ENCODE results near the gene CDKAL1.

CDKAL1 gene

GRCh38 chr6:21082091-21082490 is 547.8 kb downstream of the CDKAL1 start:
- Histone ChIP-seq H4K8ac (ENCODE audit: low read depth, low read length) (no peak overlapping the region), H3K4me1 (ENCODE audit: control insufficient read depth in 2 of 2, insufficient read depth in 1 of 2, low read depth in 1 of 2, low read length in 2 of 2) (peaks cover 0 to 1% of the 10 kb centered on the region in 2 donors), H3K4ac (ENCODE audit: low read length) (no peak overlapping the region), H4K91ac (ENCODE audit: low read depth, low read length, poor library complexity) (no peak overlapping the region), H2AK5ac (ENCODE audit: low read depth, low read length) (no peak overlapping the region), H2BK12ac (ENCODE audit: low read length) (no peak overlapping the region), H3K14ac (ENCODE audit: low read length) (no peak overlapping the region), H2BK5ac (ENCODE audit: low read length) (no peak overlapping the region), H3K79me1 (ENCODE audit: low read depth, low read length) (no peaks in the 10 kb centered on the region), H3K36me3 (replicated peaks in 1 of 2; ENCODE audit: control insufficient read depth in 2 of 2, insufficient read depth in 2 of 2, low read length in 2 of 2) (no peaks in the 10 kb centered on the region), H3K4me3 (ENCODE audit: low read length in 2 of 2) (no peak overlapping the region), H2BK15ac (ENCODE audit: low read length) (no peak overlapping the region), H2BK120ac (ENCODE audit: low read depth, low read length) (no peak overlapping the region), H3K9me3 (replicated peaks in 1 of 2; ENCODE audit: control insufficient read depth in 2 of 2, insufficient read depth in 1 of 2, low read depth in 1 of 2, low read length in 2 of 2) (no peaks in the 10 kb centered on the region), H3K18ac (ENCODE audit: low read length) (no peak overlapping the region), H3K9ac (ENCODE audit: low read depth, low read length, poor library complexity) (no peak overlapping the region), H3K27me3 (ENCODE audit: control insufficient read depth in 3 of 3, insufficient read depth in 3 of 3, low read depth in 1 of 3, low read length in 3 of 3) (no peaks in the 10 kb centered on the region), H3K23ac (ENCODE audit: low read depth, low read length, poor library complexity) (no peak overlapping the region), H3K27ac (replicated peaks; ENCODE audit: low read length) (no peak overlapping the region), H2AFZ (ENCODE audit: low read length) (no peak overlapping the region), H3K4me2 (ENCODE audit: insufficient read depth, low read length, poor library complexity, severe bottlenecking) (no peak overlapping the region)
- DNase-seq (ENCODE audit: low spot score): no peak

GRCh38 chr6:21083708-21084107 is 549.5 kb downstream of the CDKAL1 start:
- Histone ChIP-seq H3K4me2 (ENCODE audit: insufficient read depth, low read length, poor library complexity, severe bottlenecking) (no peak overlapping the region), H2BK15ac (ENCODE audit: low read length) (no peak overlapping the region), H2AFZ (ENCODE audit: low read length) (no peak overlapping the region), H3K9me3 (replicated peaks in 1 of 2; ENCODE audit: control insufficient read depth in 2 of 2, insufficient read depth in 1 of 2, low read depth in 1 of 2, low read length in 2 of 2) (no peaks in the 10 kb centered on the region), H3K4ac (ENCODE audit: low read length) (no peak overlapping the region), H4K91ac (ENCODE audit: low read depth, low read length, poor library complexity) (no peak overlapping the region), H3K36me3 (replicated peaks in 1 of 2; ENCODE audit: control insufficient read depth in 2 of 2, insufficient read depth in 2 of 2, low read length in 2 of 2) (no peaks in the 10 kb centered on the region), H2BK12ac (ENCODE audit: low read length) (no peak overlapping the region), H3K27me3 (ENCODE audit: control insufficient read depth in 3 of 3, insufficient read depth in 3 of 3, low read depth in 1 of 3, low read length in 3 of 3) (no peaks in the 10 kb centered on the region), H3K27ac (replicated peaks; ENCODE audit: low read length) (no peak overlapping the region), H3K79me1 (ENCODE audit: low read depth, low read length) (no peaks in the 10 kb centered on the region), H2BK5ac (ENCODE audit: low read length) (no peak overlapping the region), H3K23ac (ENCODE audit: low read depth, low read length, poor library complexity) (no peak overlapping the region), H3K9ac (ENCODE audit: low read depth, low read length, poor library complexity) (no peak overlapping the region), H3K4me3 (ENCODE audit: low read length in 2 of 2) (no peak overlapping the region), H3K18ac (ENCODE audit: low read length) (no peak overlapping the region), H2AK5ac (ENCODE audit: low read depth, low read length) (no peak overlapping the region), H3K14ac (ENCODE audit: low read length) (no peak overlapping the region), H4K8ac (ENCODE audit: low read depth, low read length) (no peak overlapping the region), H2BK120ac (ENCODE audit: low read depth, low read length) (no peak overlapping the region), H3K4me1 (ENCODE audit: control insufficient read depth in 2 of 2, insufficient read depth in 1 of 2, low read depth in 1 of 2, low read length in 2 of 2) (no peaks in the 10 kb centered on the region)
- no peak for DNase-seq (ENCODE audit: low spot score)
- WGBS, 2 donors (ENCODE audit: extremely low coverage in 2 of 2, insufficient read length in 2 of 2, insufficient replicate concordance in 1 of 2): no CpG with 5 or more reads among the region's 4 CpGs

- no peak overlapping the region for H3K23ac ChIP-seq (ENCODE audit: low read depth, low read length, poor library complexity)
- H2BK12ac ChIP-seq (ENCODE audit: low read length): no peak overlapping the region
- H2BK5ac ChIP-seq (ENCODE audit: low read length): no peak overlapping the region
- H3K4ac ChIP-seq (ENCODE audit: low read length): no peak overlapping the region
- no peak overlapping the region for H3K4me3 ChIP-seq (ENCODE audit: low read length in 2 of 2)
- DNase-seq (ENCODE audit: low spot score): no peak
- H4K8ac ChIP-seq (ENCODE audit: low read depth, low read length): no peak overlapping the region
- WGBS, 2 donors (ENCODE audit: extremely low coverage in 2 of 2, insufficient read length in 2 of 2, insufficient replicate concordance in 1 of 2): no CpG with 5 or more reads among the region's 2 CpGs
- no peak overlapping the region for H3K27ac ChIP-seq (replicated peaks; ENCODE audit: low read length)
- no peak overlapping the region for H4K91ac ChIP-seq (ENCODE audit: low read depth, low read length, poor library complexity)
- H3K14ac ChIP-seq (ENCODE audit: low read length): no peak overlapping the region
- H3K4me2 ChIP-seq (ENCODE audit: insufficient read depth, low read length, poor library complexity, severe bottlenecking): no peak overlapping the region
- H2AK5ac ChIP-seq (ENCODE audit: low read depth, low read length): no peak overlapping the region
- no peak overlapping the region for H3K18ac ChIP-seq (ENCODE audit: low read length)
- H2BK120ac ChIP-seq (ENCODE audit: low read depth, low read length): no peak overlapping the region
- H2AFZ ChIP-seq (ENCODE audit: low read length): no peak overlapping the region
- no peaks in the 10 kb centered on the region for H3K9me3 ChIP-seq (replicated peaks in 1 of 2; ENCODE audit: control insufficient read depth in 2 of 2, insufficient read depth in 1 of 2, low read depth in 1 of 2, low read length in 2 of 2)
- H3K4me1 ChIP-seq (ENCODE audit: control insufficient read depth in 2 of 2, insufficient read depth in 1 of 2, low read depth in 1 of 2, low read length in 2 of 2): no peaks in the 10 kb centered on the region
- no peak overlapping the region for H3K9ac ChIP-seq (ENCODE audit: low read depth, low read length, poor library complexity)
- H3K27me3 ChIP-seq (ENCODE audit: control insufficient read depth in 3 of 3, insufficient read depth in 3 of 3, low read depth in 1 of 3, low read length in 3 of 3): no peaks in the 10 kb centered on the region
- no peaks in the 10 kb centered on the region for H3K79me1 ChIP-seq (ENCODE audit: low read depth, low read length)
- no peak overlapping the region for H2BK15ac ChIP-seq (ENCODE audit: low read length)
- H3K36me3 ChIP-seq (replicated peaks in 1 of 2; ENCODE audit: control insufficient read depth in 2 of 2, insufficient read depth in 2 of 2, low read length in 2 of 2): no peaks in the 10 kb centered on the region
Measured at GRCh38 chr6:21084656-21085055, 550.4 kb downstream of the CDKAL1 start.

GRCh38 chr6:21085211-21085610 is 551.0 kb downstream of the CDKAL1 start:
- Histone ChIP-seq H3K23ac (ENCODE audit: low read depth, low read length, poor library complexity) (no peak overlapping the region), H3K27me3 (ENCODE audit: control insufficient read depth in 3 of 3, insufficient read depth in 3 of 3, low read depth in 1 of 3, low read length in 3 of 3) (no peaks in the 10 kb centered on the region), H4K8ac (ENCODE audit: low read depth, low read length) (no peak overlapping the region), H2BK15ac (ENCODE audit: low read length) (no peak overlapping the region), H3K4me1 (ENCODE audit: control insufficient read depth in 2 of 2, insufficient read depth in 1 of 2, low read depth in 1 of 2, low read length in 2 of 2) (no peaks in the 10 kb centered on the region), H2AK5ac (ENCODE audit: low read depth, low read length) (no peak overlapping the region), H3K36me3 (replicated peaks in 1 of 2; ENCODE audit: control insufficient read depth in 2 of 2, insufficient read depth in 2 of 2, low read length in 2 of 2) (no peaks in the 10 kb centered on the region), H2BK5ac (ENCODE audit: low read length) (no peak overlapping the region), H4K91ac (ENCODE audit: low read depth, low read length, poor library complexity) (no peak overlapping the region), H3K14ac (ENCODE audit: low read length) (no peak overlapping the region), H3K18ac (ENCODE audit: low read length) (no peak overlapping the region), H3K9ac (ENCODE audit: low read depth, low read length, poor library complexity) (no peak overlapping the region), H2BK12ac (ENCODE audit: low read length) (no peak overlapping the region), H3K4me2 (ENCODE audit: insufficient read depth, low read length, poor library complexity, severe bottlenecking) (no peak overlapping the region), H3K9me3 (replicated peaks in 1 of 2; ENCODE audit: control insufficient read depth in 2 of 2, insufficient read depth in 1 of 2, low read depth in 1 of 2, low read length in 2 of 2) (no peaks in the 10 kb centered on the region), H3K79me1 (ENCODE audit: low read depth, low read length) (no peaks in the 10 kb centered on the region), H2BK120ac (ENCODE audit: low read depth, low read length) (no peak overlapping the region), H2AFZ (ENCODE audit: low read length) (no peak overlapping the region), H3K27ac (replicated peaks; ENCODE audit: low read length) (no peak overlapping the region), H3K4me3 (ENCODE audit: low read length in 2 of 2) (no peak overlapping the region), H3K4ac (ENCODE audit: low read length) (no peak overlapping the region)
- no CpG with 5 or more reads among the region's 3 CpGs for WGBS, 2 donors (ENCODE audit: extremely low coverage in 2 of 2, insufficient read length in 2 of 2, insufficient replicate concordance in 1 of 2)
- DNase-seq (ENCODE audit: low spot score): no peak

Data from neuronal stem cell (in vitro differentiated cells).